Measurements from ENCODE around the gene ELMO2. TPM values are rescaled to one million over a fixed set of nuclear protein-coding genes. Genes with fewer than 3 reads are reported as not detected.

The ELMO2 gene
- total RNA-seq, 4 donors from 2014 or later = 13.5 to 30.0 (median 22.1) TPM

DNA sequence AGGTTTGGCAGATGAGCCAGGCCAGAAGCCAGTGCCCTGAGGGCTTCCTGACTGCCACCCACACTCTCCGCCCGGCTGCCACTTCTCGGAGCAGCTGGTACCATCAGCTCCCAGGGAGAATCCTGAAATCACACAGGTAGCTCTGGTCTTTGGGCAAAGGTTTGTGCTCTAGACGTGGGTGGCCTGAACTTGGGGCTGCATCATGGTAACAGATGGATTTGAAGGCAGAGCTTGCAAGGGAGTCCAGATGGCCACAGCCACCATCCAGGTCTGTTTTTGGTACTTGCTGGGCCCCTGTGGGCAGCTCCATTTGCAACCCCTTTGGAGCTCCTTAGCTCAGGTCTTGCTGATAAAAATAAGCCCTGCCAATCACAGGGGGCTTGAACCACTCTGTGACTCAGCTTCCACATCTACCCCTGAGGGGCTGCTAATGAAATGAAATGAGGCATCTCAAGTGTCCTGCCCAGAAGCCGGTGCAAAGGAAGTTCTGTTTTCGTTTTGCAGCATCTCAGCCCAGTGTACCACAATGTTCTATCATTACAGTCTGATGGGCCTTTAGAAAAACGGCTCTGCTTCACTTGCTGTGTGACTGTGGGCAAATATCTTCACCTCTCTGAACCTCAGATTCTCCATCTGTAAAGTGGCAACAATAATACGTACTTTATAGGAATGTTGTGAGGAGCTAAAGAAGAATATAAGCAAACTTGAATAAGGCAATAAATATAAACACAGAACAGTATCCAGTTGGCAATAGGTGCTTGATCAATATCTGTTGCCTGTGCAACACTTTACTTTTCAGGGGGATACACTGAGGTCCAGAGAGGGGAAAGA lies 73.0 kb downstream of the ELMO2 start:
- Histone ChIP-seq H3K4me1 (peaks cover 0 to 9% (median 0%) of the 10 kb centered on the region in 4 donors), H3K4me3 (no peak overlapping the region), H3K9me3 (no peaks in the 10 kb centered on the region), H3K36me3 (no peaks in the 10 kb centered on the region), H3K27me3 (peaks cover 94% of the 10 kb centered on the region), H3K27ac (no peak overlapping the region)
- DNase-seq = no peak
- in situ Hi-C loops (cut with MboI; ENCODE audit: low pct_ligation_motif_present in 1 of 4, low pct_unique_long_range_greater_than_20kb in 1 of 4, low sequenced_read_pairs in 3 of 4) (no loop called here), intact Hi-C loops (cut with DNase I; ENCODE audit: low total_unique reads) (no loop called here)
- 77 to 82% methylated on average over 3 to 8 of the region's 8 CpGs for WGBS, 2 donors (ENCODE audit: low coverage in 1 of 2)
- TF ChIP-seq POLR2AphosphoS5 (IDR thresholded peaks at IDR 0.05) (no peak), EP300 (IDR thresholded peaks at IDR 0.05; ENCODE audit: low read depth) (no peak), POLR2A (IDR thresholded peaks at IDR 0.05) (no peak)
- TF ChIP-seq, protein P1, sequence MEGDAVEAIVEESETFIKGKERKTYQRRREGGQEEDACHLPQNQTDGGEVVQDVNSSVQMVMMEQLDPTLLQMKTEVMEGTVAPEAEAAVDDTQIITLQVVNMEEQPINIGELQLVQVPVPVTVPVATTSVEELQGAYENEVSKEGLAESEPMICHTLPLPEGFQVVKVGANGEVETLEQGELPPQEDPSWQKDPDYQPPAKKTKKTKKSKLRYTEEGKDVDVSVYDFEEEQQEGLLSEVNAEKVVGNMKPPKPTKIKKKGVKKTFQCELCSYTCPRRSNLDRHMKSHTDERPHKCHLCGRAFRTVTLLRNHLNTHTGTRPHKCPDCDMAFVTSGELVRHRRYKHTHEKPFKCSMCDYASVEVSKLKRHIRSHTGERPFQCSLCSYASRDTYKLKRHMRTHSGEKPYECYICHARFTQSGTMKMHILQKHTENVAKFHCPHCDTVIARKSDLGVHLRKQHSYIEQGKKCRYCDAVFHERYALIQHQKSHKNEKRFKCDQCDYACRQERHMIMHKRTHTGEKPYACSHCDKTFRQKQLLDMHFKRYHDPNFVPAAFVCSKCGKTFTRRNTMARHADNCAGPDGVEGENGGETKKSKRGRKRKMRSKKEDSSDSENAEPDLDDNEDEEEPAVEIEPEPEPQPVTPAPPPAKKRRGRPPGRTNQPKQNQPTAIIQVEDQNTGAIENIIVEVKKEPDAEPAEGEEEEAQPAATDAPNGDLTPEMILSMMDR (IDR thresholded peaks at IDR 0.05) = no peak

DNA sequence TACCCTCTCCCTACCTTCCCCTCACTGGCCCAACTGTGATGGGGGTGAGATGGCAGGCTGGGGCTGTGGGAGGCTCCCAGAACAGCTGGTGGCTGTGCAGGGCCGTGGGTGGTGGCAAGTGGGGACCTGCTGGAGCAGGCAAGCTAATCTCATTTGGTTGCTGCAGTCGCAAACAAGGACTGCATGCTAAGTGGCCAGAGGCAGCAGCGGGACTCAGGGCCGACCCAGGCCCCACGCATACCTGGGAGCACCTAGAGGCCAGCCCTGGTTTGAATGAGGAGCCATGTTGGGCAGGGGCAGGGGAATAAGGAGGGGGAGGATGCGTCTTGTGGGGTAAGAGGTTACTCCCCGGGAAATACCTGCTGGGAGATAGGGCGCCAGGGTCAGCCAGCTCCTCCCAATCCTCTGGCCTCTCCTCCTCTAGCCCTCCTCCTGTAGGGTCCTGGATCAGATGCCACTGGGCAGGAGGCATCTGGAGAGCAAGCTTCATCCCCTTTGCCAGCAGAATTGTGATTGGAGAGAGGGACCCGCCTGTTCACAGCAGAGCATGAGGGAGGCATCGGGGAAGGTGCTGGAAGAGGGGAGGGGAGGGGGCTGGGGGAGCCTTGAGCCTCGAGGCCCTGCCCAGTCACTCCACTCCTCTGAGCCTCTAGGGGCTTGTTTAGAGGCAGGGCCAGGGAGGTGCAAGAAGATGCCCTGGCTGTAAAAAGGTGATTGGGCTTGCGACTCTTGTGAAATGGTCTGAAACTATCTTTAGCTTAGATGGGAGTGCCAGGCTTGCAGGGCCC lies 73.8 kb downstream of the ELMO2 start:
- TF ChIP-seq POLR2A (IDR thresholded peaks at IDR 0.05) = no peak
- DNase-seq = no peak
- in situ Hi-C loops (cut with MboI; ENCODE audit: low pct_ligation_motif_present in 1 of 4, low pct_unique_long_range_greater_than_20kb in 1 of 4, low sequenced_read_pairs in 3 of 4) (no loop called here), intact Hi-C loops (cut with DNase I; ENCODE audit: low total_unique reads) (no loop called here)
- Histone ChIP-seq H3K27ac (no peak overlapping the region), H3K36me3 (no peaks in the 10 kb centered on the region), H3K4me3 (no peak overlapping the region), H3K9me3 (no peaks in the 10 kb centered on the region), H3K27me3 (peaks cover 91% of the 10 kb centered on the region), H3K4me1 (peaks cover 0 to 9% (median 0%) of the 10 kb centered on the region in 4 donors)
- 75% methylated on average over 12 of the region's 12 CpGs; no CpG with 5 or more reads in 1 of the 2 donors for WGBS, 2 donors (ENCODE audit: low coverage in 1 of 2)

DNA sequence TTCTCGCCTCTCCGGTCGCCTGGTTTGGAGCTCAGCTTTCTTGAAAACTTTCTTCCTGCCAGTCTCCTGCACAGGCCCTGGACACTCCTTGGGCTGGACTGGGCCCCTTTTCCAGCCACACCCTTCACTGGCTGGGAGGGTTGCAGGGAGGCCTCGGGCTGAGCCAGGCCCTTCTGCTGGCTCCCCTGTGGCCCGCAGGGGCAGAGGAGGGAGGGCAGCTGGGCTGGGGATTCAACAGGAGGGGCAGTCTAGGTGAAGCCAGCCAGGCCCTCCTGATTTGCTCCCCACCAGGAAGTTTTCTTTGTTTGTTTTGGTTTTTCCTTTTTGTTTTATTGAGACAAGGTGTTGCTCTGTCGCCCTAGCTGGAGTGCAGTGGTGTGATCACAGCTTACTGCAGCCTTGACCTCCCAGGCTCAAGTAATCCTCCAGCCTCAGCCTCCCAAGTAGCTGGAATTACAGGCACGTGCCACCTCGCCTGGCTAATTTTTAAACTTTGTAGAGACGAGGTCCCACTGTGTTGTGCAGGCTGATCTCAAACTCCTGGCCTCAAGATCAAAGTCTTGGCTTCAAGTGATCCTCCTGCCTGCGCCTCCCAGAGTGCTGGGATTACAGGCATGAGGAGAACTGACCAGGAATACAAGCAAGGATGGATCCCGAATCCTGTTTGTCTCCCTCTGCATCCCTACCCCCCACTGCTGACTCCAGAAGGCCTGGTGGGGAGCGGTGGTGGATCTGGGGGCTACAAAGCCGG lies 74.6 kb downstream of the ELMO2 start:
- no peak overlapping the region for H3K4me3 ChIP-seq
- DNase-seq = peak; percentile 20
- 47 to 57% methylated on average over 3 to 13 of the region's 13 CpGs for WGBS, 2 donors (ENCODE audit: low coverage in 1 of 2)
- TF ChIP-seq EP300 (IDR thresholded peaks at IDR 0.05; ENCODE audit: low read depth) (no peak), POLR2AphosphoS5 (IDR thresholded peaks at IDR 0.05) (no peak), POLR2A (IDR thresholded peaks at IDR 0.05) (no peak)
- TF ChIP-seq, protein P1 (IDR thresholded peaks at IDR 0.05) = no peak
- H3K27ac ChIP-seq = no peak overlapping the region
- no peaks in the 10 kb centered on the region for H3K36me3 ChIP-seq
- in situ Hi-C loops (cut with MboI; ENCODE audit: low pct_ligation_motif_present in 1 of 4, low pct_unique_long_range_greater_than_20kb in 1 of 4, low sequenced_read_pairs in 3 of 4) (no loop called here), intact Hi-C loops (cut with DNase I; ENCODE audit: low total_unique reads) (no loop called here)
- peaks cover 83% of the 10 kb centered on the region for H3K27me3 ChIP-seq
- H3K9me3 ChIP-seq = no peaks in the 10 kb centered on the region
- peaks cover 0 to 9% (median 0%) of the 10 kb centered on the region in 4 donors for H3K4me1 ChIP-seq

DNA sequence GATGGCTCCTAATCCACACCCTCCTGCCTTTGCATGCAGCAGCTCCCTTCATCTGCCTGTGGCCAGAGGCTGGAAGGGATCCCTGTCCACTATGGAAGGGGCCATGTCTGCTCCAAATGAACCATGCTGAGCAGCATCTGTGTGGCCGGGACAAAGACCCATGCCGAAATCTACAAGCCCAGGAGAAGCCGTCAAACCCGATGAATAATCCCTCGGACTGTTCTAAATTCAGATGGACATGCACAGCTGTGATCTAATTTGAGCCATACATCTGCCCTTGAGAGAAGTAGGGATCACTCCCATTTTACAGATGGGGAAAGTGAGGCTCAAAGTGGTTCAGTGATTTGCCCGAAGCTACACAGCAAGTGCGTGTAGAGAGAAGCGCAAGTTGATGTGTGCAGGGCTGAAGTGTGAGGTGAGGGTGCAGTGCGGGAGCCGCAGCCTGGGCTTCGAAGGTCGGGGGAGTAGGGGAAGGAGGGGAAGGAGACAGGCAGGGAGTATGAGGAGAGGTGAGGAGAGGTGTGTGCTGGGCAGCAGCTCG lies 75.5 kb downstream of the ELMO2 start:
- WGBS, 2 donors (ENCODE audit: low coverage in 1 of 2) = 79 to 90% methylated on average over 2 to 13 of the region's 13 CpGs
- Histone ChIP-seq H3K27ac (no peak overlapping the region), H3K27me3 (peaks cover 83% of the 10 kb centered on the region), H3K4me1 (peaks cover 0 to 9% (median 0%) of the 10 kb centered on the region in 4 donors), H3K36me3 (no peaks in the 10 kb centered on the region), H3K4me3 (no peak overlapping the region), H3K9me3 (no peaks in the 10 kb centered on the region)
- intact Hi-C loops (cut with DNase I; ENCODE audit: low total_unique reads) = no loop called here
- TF ChIP-seq, protein P1 (IDR thresholded peaks at IDR 0.05) = no peak
- TF ChIP-seq POLR2A (IDR thresholded peaks at IDR 0.05) = no peak
- TF ChIP-seq EP300 (IDR thresholded peaks at IDR 0.05; ENCODE audit: low read depth) = no peak
- no peak for TF ChIP-seq POLR2AphosphoS5 (IDR thresholded peaks at IDR 0.05)
- in situ Hi-C loops (cut with MboI; ENCODE audit: low pct_ligation_motif_present in 1 of 4, low pct_unique_long_range_greater_than_20kb in 1 of 4, low sequenced_read_pairs in 3 of 4) = no loop called here
- no peak for DNase-seq

Data from transverse colon (tissue), 4 donors.